Esophagus muscularis mucosa (tissue), 4 donors: ENCODE data around the gene TRIM63. TPM values are rescaled to one million over a fixed set of nuclear protein-coding genes. Genes with fewer than 3 reads are reported as not detected.

Experiments
- DNase-seq: peaks from one replicate; pipeline ENCODE4 v3.0.0-alpha.2; 2017; ENCODE audit errors: extremely low spot score
- H3K27ac ChIP-seq, 4 donors: fragments of 200-600 bp; sonication (generic); replicated peaks in 1 of 4; 1 replicate in 3 of 4; 2 replicates in 1 of 4; pipeline ENCODE4 v1.5.1; 2016 to 2019; ENCODE audit warnings: mild to moderate bottlenecking in 1 of 4
- H3K27me3 ChIP-seq, 4 donors: fragments of 200-600 bp; sonication (generic); one replicate each; pipeline versions ENCODE4 v1.5.1 to v1.6.0; 2016 to 2019
- H3K36me3 ChIP-seq, 4 donors: fragments of 200-600 bp; sonication (generic); one replicate each; pipeline ENCODE4 v1.5.1; 2016 to 2019
- H3K4me1 ChIP-seq, 4 donors: fragments of 200-600 bp; sonication (generic); one replicate each; pipeline ENCODE4 v1.5.1; 2016 to 2019
- H3K4me3 ChIP-seq, 4 donors: fragments of 200-600 bp; sonication (generic); 1 replicate in 2 of 4; 2 replicates in 2 of 4; pipeline ENCODE4 v1.5.1; 2016 to 2019; ENCODE audit warnings: mild to moderate bottlenecking in 4 of 4, moderate library complexity in 1 of 4
- H3K9me3 ChIP-seq, 4 donors: fragments of 200-600 bp; sonication (generic); 1 replicate in 3 of 4; 2 replicates in 1 of 4; pipeline ENCODE4 v1.5.1; 2016 to 2019
- EP300 ChIP-seq: sonication (generic); formaldehyde crosslinking; IDR thresholded peaks from one replicate; pipeline ENCODE4 v1.6.1; 2017; ENCODE audit warnings: antibody characterized with exemption
- POLR2A ChIP-seq: fragments of 450-650 bp; IDR thresholded peaks from one replicate; pipeline ENCODE4 v1.6.1; 2017; ENCODE audit warnings: antibody characterized with exemption, moderate library complexity, mild to moderate bottlenecking, low read depth
- POLR2AphosphoS5 ChIP-seq, 2 donors: sonication (generic); formaldehyde crosslinking; IDR thresholded peaks; one replicate each; pipeline ENCODE4 v1.6.1; 2017; ENCODE audit warnings: antibody characterized with exemption in 2 of 2
- WGBS: methylation state at CpG from one replicate; pipeline ENCODE4 v1.1.5; 2018; 5-methylcytosine and 5-hydroxymethylcytosine counted together
- intact Hi-C: fragments of 100-400 bp; cut with DNase I; formaldehyde crosslinking; loops from one replicate; pipeline ENCODE4 v1.15.1; 2023
- total RNA-seq, 4 donors: library from RNA; depleted of rRNA; stranded (reverse); fragments of >200 nt; gene quantifications; one replicate each; pipeline versions ENCODE4 v1.1.0 to v1.2.1, GENCODE V29; 2016
- TF ChIP-seq, protein P1 (sequence below), 3 experiments: fragments of 200-600 bp in 2 of 3; fragments of 450-650 bp in 1 of 3; sonication (generic) in 2 of 3; IDR thresholded peaks; one replicate each; pipeline ENCODE4 v1.5.1; 2017 to 2019; ENCODE audit warnings: antibody characterized with exemption in 3 of 3, mild to moderate bottlenecking in 2 of 3, moderate library complexity in 1 of 3

TRIM63 gene
- total RNA-seq, 4 donors from 2014 or later = 0.42 to 4.1 (median 2.1) TPM; not detected in 1

DNA sequence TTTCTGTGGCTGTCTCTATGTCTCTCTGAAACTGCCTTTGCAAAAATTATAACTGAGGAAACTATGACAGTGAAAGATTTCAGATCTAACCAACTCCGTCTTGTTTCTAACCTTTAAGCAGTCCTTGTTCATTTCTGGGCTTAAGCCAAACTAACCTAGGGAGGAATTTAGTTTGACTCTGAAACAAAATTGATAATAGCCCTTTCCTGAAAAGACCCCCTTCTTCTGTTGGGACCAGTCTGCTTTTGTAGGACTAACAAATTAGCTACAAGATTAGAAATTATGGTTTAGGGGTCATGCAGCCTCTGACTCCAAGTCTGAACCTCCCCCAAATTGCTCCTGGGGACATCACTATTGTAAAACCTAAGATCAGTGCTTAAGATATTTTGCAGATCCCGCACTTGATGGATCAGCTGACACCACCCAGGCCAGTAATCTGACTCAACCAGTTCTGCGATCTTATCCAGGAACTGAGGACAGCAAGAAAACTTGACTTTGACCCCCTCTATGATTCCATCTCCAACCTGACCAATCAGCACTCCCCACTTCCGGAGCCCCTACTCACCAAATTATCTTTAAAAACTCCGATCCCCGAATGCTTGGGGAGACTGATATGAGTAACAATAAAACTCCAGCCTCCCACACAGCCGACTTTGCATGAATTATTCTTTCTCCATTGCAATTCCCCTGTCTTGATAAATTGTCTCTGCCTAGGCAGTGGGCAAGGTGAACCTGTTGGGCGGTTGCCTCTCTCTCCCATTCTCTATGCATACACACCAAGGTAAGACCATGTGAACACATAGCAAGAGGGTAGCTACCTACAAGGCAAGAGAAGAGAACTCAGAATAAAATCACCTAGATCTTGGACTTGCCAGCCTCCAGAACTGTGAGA is 11.1 kb upstream of the TRIM63 start:
- no peak for DNase-seq
- TF ChIP-seq, protein P1, sequence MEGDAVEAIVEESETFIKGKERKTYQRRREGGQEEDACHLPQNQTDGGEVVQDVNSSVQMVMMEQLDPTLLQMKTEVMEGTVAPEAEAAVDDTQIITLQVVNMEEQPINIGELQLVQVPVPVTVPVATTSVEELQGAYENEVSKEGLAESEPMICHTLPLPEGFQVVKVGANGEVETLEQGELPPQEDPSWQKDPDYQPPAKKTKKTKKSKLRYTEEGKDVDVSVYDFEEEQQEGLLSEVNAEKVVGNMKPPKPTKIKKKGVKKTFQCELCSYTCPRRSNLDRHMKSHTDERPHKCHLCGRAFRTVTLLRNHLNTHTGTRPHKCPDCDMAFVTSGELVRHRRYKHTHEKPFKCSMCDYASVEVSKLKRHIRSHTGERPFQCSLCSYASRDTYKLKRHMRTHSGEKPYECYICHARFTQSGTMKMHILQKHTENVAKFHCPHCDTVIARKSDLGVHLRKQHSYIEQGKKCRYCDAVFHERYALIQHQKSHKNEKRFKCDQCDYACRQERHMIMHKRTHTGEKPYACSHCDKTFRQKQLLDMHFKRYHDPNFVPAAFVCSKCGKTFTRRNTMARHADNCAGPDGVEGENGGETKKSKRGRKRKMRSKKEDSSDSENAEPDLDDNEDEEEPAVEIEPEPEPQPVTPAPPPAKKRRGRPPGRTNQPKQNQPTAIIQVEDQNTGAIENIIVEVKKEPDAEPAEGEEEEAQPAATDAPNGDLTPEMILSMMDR (IDR thresholded peaks at IDR 0.05) = no peak
- TF ChIP-seq POLR2A = no peak
- H3K4me1 ChIP-seq = peaks cover 0 to 4% (median 0%) of the 10 kb centered on the region in 4 donors
- 68% methylated on average over 8 of the region's 8 CpGs for WGBS
- no peaks in the 10 kb centered on the region for H3K36me3 ChIP-seq
- intact Hi-C loops = no loop called here
- peaks cover 0 to 39% (median 0%) of the 10 kb centered on the region in 4 donors for H3K27me3 ChIP-seq
- no peak overlapping the region for H3K27ac ChIP-seq
- no peaks in the 10 kb centered on the region for H3K9me3 ChIP-seq
- H3K4me3 ChIP-seq = no peak overlapping the region

- H3K36me3 ChIP-seq = no peaks in the 10 kb centered on the region
- H3K27ac ChIP-seq = no peak overlapping the region
- H3K9me3 ChIP-seq = no peaks in the 10 kb centered on the region
- H3K27me3 ChIP-seq = peaks cover 0 to 43% (median 0%) of the 10 kb centered on the region in 4 donors
- 100% methylated on average over 1 of the region's 1 CpG for WGBS
- H3K4me3 ChIP-seq = no peak overlapping the region
- intact Hi-C loops = no loop called here
- DNase-seq = no peak
- H3K4me1 ChIP-seq = peaks cover 0 to 4% (median 0%) of the 10 kb centered on the region in 4 donors
- TF ChIP-seq POLR2A (no peak), EP300 (no peak), POLR2AphosphoS5 (IDR thresholded peaks at IDR 0.05) (no peak)
- TF ChIP-seq, protein P1 (IDR thresholded peaks at IDR 0.05) = no peak
Measured at GRCh38 chr1:26077524-26077923, 10.1 kb upstream of the TRIM63 start.

DNA sequence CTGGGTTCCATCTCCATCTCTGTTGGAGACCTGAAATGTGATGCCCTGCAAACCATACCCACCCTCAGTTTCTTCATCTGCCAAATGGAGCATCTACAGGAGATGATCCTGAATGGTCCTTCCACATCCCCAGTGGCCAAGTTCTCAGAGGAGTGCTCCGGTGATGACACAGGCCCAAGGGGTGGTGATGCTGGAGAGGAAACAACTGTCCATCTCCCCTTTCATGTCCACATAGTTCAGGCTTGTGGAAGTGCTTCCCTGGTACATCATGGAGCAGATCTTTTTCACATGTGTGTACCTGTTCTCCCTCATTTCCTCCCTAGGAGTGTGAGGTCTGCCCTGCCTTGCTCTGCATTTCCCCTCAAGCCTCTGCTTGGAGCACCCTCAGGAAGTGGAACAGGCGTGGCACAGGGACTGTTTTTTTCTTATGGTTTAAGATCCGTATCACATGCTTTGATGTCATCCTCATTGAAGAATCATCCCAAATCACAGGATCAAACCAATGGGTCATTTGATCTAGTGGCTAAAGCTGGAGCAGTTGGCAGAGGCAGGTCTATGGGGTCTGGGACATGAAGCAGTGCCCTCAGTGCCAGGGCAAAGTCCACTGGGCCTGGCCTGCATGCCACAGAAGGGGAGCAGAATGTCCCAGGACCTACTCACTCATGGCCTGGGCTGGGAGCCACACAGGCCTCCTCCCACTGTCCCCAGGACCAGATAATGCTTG is 8.2 kb upstream of the TRIM63 start:
- no peak for DNase-seq
- intact Hi-C loops = no loop called here
- 75% methylated on average over 3 of the region's 3 CpGs for WGBS
- Histone ChIP-seq H3K27me3 (peaks cover 0 to 53% (median 0%) of the 10 kb centered on the region in 4 donors), H3K27ac (no peak overlapping the region), H3K9me3 (no peaks in the 10 kb centered on the region), H3K4me3 (no peak overlapping the region), H3K4me1 (peaks cover 0 to 4% (median 0%) of the 10 kb centered on the region in 4 donors), H3K36me3 (no peaks in the 10 kb centered on the region)
- TF ChIP-seq POLR2AphosphoS5 (IDR thresholded peaks at IDR 0.05) = no peak
- no peak for TF ChIP-seq EP300
- TF ChIP-seq POLR2A = no peak
- TF ChIP-seq, protein P1 (IDR thresholded peaks at IDR 0.05) = no peak

GRCh38 chr1:26072305-26072704 is 4.9 kb upstream of the TRIM63 start:
- Histone ChIP-seq H3K9me3 (no peaks in the 10 kb centered on the region), H3K36me3 (no peaks in the 10 kb centered on the region), H3K4me1 (no peaks in the 10 kb centered on the region), H3K4me3 (no peak overlapping the region), H3K27me3 (peaks cover 0 to 64% (median 0%) of the 10 kb centered on the region in 4 donors), H3K27ac (no peak overlapping the region)
- no peak for TF ChIP-seq POLR2A
- no peak for TF ChIP-seq POLR2AphosphoS5 (IDR thresholded peaks at IDR 0.05)
- TF ChIP-seq, protein P1 (IDR thresholded peaks at IDR 0.05) = no peak
- TF ChIP-seq EP300 = no peak
- 24% methylated on average over 5 of the region's 6 CpGs for WGBS
- intact Hi-C loops = no loop called here
- DNase-seq = no peak
